ENCODE data around the gene TCP10L. TPM values are rescaled to one million over a fixed set of nuclear protein-coding genes. Genes with fewer than 3 reads are reported as not detected.

The TCP10L gene
- total and polyA plus RNA-seq, 10 of the 15 experiments (the other 5 are each of a cell fraction or from before 2014, with no cell fraction given), result 0.11 to 0.45 (median 0.19) TPM; not detected in 3

GRCh38 chr21:32604464-32604863 is 19.1 kb upstream of the TCP10L start (continued):
- TF ChIP-seq TBL1XR1 (IDR thresholded peaks at IDR 0.05; ENCODE audit: low read depth, low read length) (no peak), EED (IDR thresholded peaks at IDR 0.05; ENCODE audit: low read depth) (no peak), POLR2A (IDR thresholded peaks at IDR 0.05; ENCODE audit: low read depth, low read length) (no peak), KAT2A (conservative IDR thresholded peaks at IDR 0.05; ENCODE audit: control insufficient read depth, low read depth, low read length) (no peak), REST (IDR thresholded peaks at IDR 0.05; ENCODE audit: low read depth, low read length) (no peak)
- TF ChIP-seq, protein P1, sequence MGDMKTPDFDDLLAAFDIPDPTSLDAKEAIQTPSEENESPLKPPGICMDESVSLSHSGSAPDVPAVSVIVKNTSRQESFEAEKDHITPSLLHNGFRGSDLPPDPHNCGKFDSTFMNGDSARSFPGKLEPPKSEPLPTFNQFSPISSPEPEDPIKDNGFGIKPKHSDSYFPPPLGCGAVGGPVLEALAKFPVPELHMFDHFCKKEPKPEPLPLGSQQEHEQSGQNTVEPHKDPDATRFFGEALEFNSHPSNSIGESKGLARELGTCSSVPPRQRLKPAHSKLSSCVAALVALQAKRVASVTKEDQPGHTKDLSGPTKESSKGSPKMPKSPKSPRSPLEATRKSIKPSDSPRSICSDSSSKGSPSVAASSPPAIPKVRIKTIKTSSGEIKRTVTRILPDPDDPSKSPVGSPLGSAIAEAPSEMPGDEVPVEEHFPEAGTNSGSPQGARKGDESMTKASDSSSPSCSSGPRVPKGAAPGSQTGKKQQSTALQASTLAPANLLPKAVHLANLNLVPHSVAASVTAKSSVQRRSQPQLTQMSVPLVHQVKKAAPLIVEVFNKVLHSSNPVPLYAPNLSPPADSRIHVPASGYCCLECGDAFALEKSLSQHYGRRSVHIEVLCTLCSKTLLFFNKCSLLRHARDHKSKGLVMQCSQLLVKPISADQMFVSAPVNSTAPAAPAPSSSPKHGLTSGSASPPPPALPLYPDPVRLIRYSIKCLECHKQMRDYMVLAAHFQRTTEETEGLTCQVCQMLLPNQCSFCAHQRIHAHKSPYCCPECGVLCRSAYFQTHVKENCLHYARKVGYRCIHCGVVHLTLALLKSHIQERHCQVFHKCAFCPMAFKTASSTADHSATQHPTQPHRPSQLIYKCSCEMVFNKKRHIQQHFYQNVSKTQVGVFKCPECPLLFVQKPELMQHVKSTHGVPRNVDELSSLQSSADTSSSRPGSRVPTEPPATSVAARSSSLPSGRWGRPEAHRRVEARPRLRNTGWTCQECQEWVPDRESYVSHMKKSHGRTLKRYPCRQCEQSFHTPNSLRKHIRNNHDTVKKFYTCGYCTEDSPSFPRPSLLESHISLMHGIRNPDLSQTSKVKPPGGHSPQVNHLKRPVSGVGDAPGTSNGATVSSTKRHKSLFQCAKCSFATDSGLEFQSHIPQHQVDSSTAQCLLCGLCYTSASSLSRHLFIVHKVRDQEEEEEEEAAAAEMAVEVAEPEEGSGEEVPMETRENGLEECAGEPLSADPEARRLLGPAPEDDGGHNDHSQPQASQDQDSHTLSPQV (IDR thresholded peaks at IDR 0.05), result no peak
